Measurements from ENCODE around the gene METTL27. TPM values are rescaled to one million over a fixed set of nuclear protein-coding genes. Genes with fewer than 3 reads are reported as not detected.
"Not testable (repeated sequence)": the region's sequence is repeated elsewhere in the genome, so short reads cannot be mapped to it uniquely, and the experiment has no call there.

Gene METTL27
- total RNA-seq, 2 experiments from 2014 or later: not detected

GRCh38 chr7:73887762-73888161, 45.4 kb upstream of the METTL27 start:
- H3K9me3 Mint-ChIP-seq: no peaks in the 10 kb centered on the region
- POLR2A ChIA-PET: no interaction called here
- intact Hi-C loops (cut with micrococcal nuclease): no loop called here

GRCh38 chr7:73885975-73886798, 43.9 kb upstream of the METTL27 start:
- Mint-ChIP-seq H3K27me3 (peaks cover 21% of the 10 kb centered on the region), H3K4me3 (no peak overlapping the region), H3K9me3 (no peaks in the 10 kb centered on the region), H3K4me1 (ENCODE audit: low read depth) (peaks cover 8% of the 10 kb centered on the region), H3K27ac (no peak overlapping the region), H3K36me3 (ENCODE audit: low read depth) (no peaks in the 10 kb centered on the region)
- ATAC-seq (no peak), DNase-seq (no peak)
- intact Hi-C loops (cut with micrococcal nuclease): no loop called here
- TF ChIP-seq, protein P1, sequence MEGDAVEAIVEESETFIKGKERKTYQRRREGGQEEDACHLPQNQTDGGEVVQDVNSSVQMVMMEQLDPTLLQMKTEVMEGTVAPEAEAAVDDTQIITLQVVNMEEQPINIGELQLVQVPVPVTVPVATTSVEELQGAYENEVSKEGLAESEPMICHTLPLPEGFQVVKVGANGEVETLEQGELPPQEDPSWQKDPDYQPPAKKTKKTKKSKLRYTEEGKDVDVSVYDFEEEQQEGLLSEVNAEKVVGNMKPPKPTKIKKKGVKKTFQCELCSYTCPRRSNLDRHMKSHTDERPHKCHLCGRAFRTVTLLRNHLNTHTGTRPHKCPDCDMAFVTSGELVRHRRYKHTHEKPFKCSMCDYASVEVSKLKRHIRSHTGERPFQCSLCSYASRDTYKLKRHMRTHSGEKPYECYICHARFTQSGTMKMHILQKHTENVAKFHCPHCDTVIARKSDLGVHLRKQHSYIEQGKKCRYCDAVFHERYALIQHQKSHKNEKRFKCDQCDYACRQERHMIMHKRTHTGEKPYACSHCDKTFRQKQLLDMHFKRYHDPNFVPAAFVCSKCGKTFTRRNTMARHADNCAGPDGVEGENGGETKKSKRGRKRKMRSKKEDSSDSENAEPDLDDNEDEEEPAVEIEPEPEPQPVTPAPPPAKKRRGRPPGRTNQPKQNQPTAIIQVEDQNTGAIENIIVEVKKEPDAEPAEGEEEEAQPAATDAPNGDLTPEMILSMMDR (IDR thresholded peaks at IDR 0.05): no peak
- CTCF ChIA-PET: interaction anchor here (1.6 kb wide), 1 partner anchor 141 kb away, joined by 5 read pairs; no protein-coding TSS in a partner anchor
- POLR2A ChIA-PET: no interaction called here

More at GRCh38 chr7:73887762-73888161, 45.4 kb upstream of the METTL27 start:
- no peak overlapping the region for H3K27ac Mint-ChIP-seq
- H3K36me3 Mint-ChIP-seq (ENCODE audit: low read depth): no peaks in the 10 kb centered on the region
- no peak for ATAC-seq
- peaks cover 21% of the 10 kb centered on the region for H3K27me3 Mint-ChIP-seq
- no peak for DNase-seq
- TF ChIP-seq, protein P1 (IDR thresholded peaks at IDR 0.05): no peak
- H3K4me3 Mint-ChIP-seq: no peak overlapping the region
- CTCF ChIA-PET: no interaction called here
- peaks cover 8% of the 10 kb centered on the region for H3K4me1 Mint-ChIP-seq (ENCODE audit: low read depth)

DNA sequence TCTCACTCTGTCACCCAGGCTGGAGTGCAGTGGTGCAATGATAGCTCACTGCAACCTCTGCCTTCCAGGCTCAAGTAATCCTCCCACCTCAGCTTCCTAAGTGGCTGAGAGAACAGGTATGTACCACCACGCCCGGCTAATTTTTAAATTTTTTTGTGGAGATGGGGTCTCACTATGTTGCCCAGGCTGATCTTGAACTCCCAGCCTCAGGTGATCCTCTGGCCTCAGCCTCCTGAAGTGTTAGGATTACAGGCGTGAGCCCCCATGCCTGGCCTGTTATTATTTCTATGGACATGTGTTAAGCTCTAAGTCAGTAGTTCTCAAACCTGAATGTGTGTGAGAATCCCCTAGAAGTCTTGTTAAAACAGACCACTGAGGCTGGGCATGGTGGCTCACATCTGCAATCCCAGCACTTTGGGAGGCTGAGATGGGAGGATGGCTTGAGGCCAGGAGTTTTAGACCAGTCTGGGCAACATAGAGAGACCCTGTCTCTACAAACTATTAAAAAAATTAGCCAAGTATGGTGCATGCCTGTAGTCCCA, 43.2 kb upstream of the METTL27 start:
- DNase-seq (no peak), ATAC-seq (no peak)
- Mint-ChIP-seq H3K36me3 (ENCODE audit: low read depth) (no peaks in the 10 kb centered on the region), H3K9me3 (no peaks in the 10 kb centered on the region), H3K27me3 (peaks cover 21% of the 10 kb centered on the region), H3K27ac (no peak overlapping the region), H3K4me3 (no peak overlapping the region), H3K4me1 (ENCODE audit: low read depth) (peaks cover 6% of the 10 kb centered on the region)
- intact Hi-C loops (cut with micrococcal nuclease): no loop called here
- CTCF ChIA-PET: interaction anchor here (1.6 kb wide), 1 partner anchor 141 kb away, joined by 5 read pairs; no protein-coding TSS in a partner anchor
- TF ChIP-seq, protein P1 (IDR thresholded peaks at IDR 0.05): no peak
- POLR2A ChIA-PET: no interaction called here

- peaks cover 21% of the 10 kb centered on the region for H3K27me3 Mint-ChIP-seq
- POLR2A ChIA-PET; H3K36me3 Mint-ChIP-seq (ENCODE audit: low read depth); ATAC-seq; DNase-seq; H3K9me3 Mint-ChIP-seq; H3K27ac Mint-ChIP-seq; intact Hi-C loops (cut with micrococcal nuclease); H3K4me1 Mint-ChIP-seq (ENCODE audit: low read depth); H3K4me3 Mint-ChIP-seq: not testable (repeated sequence)
- CTCF ChIA-PET: interaction anchor here (1.6 kb wide), 1 partner anchor 142 kb away, joined by 5 read pairs; no protein-coding TSS in a partner anchor
These were observed 42.6 kb upstream of the METTL27 start for GRCh38 chr7:73884867-73885422.

GRCh38 chr7:73882047-73882402, 39.7 kb upstream of the METTL27 start:
- Mint-ChIP-seq H3K27me3 (peaks cover 10% of the 10 kb centered on the region), H3K4me3 (no peak overlapping the region), H3K36me3 (ENCODE audit: low read depth) (no peaks in the 10 kb centered on the region), H3K4me1 (ENCODE audit: low read depth) (no peaks in the 10 kb centered on the region), H3K27ac (no peak overlapping the region), H3K9me3 (no peaks in the 10 kb centered on the region)
- ATAC-seq (no peak), DNase-seq (no peak)
- ChIA-PET POLR2A (no interaction called here), CTCF (interaction anchor here (0.7 kb wide), 1 partner anchor 145 kb away, joined by 4 read pairs; no protein-coding TSS in a partner anchor)
- intact Hi-C loops (cut with micrococcal nuclease): no loop called here
- TF ChIP-seq, protein P1 (IDR thresholded peaks at IDR 0.05): no peak

Data from activated CD8-positive, alpha-beta T cell treated with anti-CD3 and anti-CD28 coated beads for 36 hours (primary cell).